HEK293T (cell line): ENCODE results near the gene GPC1.

Experiments
- BHLHE40 ChIP-seq: fragments of 450-650 bp; IDR thresholded peaks from 2 replicates; pipeline ENCODE4 v1.6.1; 2016; ENCODE audit warnings: mild to moderate bottlenecking, moderate library complexity, borderline replicate concordance
- FOXK2 ChIP-seq: fragments of 450-650 bp; IDR thresholded peaks from 2 replicates; pipeline ENCODE4 v1.6.1; 2016; ENCODE audit warnings: mild to moderate bottlenecking
- FOXM1 ChIP-seq: fragments of 450-650 bp; IDR thresholded peaks from 2 replicates; pipeline ENCODE4 v1.6.1; 2017; ENCODE audit warnings: mild to moderate bottlenecking, borderline replicate concordance
- L3MBTL2 ChIP-seq: fragments of 450-650 bp; conservative IDR thresholded peaks from 2 replicates; pipeline ENCODE4 v1.6.1; 2016; ENCODE audit warnings: mild to moderate bottlenecking

GRCh38 chr2:240419271-240419670 lies 16.2 kb upstream of the GPC1 start:
- TF ChIP-seq FOXM1 (no peak), FOXK2 (no peak), BHLHE40 (no peak), L3MBTL2 (no peak)
